ENCODE results near the gene SETBP1.

SETBP1 gene

DNA sequence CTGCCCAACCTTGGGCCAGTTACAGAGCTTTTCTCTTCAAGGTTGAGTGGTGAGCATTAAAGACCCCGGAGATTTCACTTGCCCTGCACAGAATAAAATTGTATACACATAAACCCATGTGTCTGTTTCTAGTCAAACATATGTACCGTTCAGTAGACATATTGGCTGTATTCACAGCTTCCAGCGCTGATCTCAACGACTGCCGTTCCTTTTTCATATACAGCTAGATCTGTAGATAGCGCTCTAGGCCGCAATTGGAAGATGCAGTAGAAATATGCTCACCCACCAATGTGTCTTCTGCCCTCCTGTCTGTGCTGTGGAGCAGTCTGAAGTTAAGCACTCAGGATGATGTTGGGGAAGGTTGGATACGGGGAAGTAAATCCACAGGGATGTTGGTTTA, 317.7 kb downstream of the SETBP1 start:
- DNase-seq: no peak

DNA sequence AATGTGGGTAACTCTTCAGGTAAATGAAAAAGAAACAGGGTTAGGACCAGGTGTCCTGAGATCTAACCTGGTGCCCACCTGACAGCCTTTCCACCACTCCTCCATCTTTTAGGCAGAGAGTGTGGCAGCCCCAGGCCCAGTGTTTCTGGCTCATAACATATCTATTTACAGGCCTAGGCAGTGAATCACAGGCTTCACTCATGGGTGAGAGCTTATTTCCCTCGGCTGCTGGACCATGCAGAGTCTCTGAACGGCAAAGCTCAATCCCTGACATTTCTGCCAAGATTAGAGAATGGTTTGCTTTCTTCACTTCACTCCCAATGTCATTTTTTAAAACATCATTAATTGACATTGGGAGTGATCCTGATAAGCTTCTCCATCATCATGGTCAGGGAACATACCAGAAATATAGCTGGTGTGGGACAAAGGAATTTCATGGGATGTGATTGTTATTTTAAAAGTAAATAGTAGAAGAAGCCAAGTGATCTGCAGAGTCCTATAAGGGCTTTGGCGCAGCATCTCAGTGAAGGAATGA, 323.9 kb downstream of the SETBP1 start:
- DNase-seq: no peak

DNA sequence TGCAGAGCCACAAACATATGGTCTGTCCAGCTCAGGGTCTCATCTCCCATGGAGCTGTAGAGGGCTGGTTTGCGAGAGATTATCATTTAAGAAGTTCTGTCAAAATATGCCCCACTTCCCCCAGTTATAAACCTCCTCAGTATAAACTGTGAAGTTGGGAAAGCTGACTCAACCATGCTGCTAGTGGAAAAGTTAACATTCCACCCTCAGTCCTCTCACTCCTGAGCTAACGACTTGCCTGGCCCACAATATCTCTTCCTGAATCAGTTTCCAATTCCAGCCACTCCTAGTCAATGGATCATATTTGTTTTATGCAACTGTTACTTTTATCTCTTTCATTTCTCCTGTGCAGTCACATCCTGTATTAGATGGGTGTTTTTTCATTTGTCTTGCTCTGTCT, 326.2 kb downstream of the SETBP1 start:
- DNase-seq: no peak

DNA sequence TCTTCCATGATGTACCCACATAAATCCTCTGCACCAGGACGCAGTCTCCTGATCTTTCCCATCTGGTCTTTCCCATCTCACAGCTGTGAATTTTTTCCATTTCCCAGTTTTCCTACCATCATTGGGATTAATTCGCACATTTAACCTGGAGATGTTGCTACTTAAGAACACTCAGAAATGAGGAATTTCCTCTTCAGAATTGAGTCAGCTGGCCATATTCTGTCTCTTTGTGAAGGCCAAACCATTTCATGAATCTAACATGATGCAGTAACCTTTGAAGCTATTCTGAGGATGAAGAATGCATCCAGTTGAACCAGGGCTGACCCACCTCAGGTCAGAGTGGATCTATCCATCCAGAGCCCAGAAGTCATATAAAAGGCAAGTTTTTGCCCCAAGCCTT, 326.8 kb downstream of the SETBP1 start:
- no peak for DNase-seq

DNA sequence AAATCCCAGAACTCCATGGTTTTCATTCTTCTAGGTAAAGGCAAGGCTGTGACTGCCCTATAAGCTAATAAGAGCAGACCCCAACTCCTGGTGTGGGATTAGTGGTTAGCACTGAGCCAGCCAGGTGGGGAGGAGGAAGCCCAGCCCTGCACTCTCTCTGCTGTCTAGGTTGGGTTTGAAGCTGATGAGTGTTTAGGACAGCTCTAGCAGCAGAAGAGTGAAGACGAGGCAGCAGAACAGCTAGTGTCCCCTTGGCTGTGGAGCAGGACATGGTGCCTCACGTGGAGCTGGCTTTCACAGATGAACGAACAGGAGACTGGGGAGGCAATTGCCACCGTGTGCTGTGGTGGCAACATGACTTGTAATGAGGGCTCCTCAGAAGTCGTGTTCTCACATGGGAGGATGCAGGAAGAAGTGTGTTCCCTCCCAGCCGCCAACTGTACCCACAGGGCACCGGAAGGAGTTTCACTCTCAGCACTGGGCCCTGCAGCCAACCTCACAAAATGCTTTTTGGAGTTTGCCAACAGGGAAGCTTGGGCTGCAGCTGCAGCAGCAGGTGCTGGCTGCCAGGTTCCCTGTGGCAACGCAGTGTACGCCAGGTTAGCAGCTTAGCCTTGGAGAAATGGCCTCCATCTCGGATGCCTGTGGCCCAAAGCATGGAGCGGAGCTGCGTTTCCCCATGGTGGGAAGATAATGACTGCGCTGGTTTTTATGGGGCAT, 328.2 kb downstream of the SETBP1 start:
- DNase-seq: peak; percentile 39

GRCh38 chr18:45009756-45010155, 329.1 kb downstream of the SETBP1 start:
- DNase-seq: peak; percentile 69

GRCh38 chr18:45012286-45012685, 331.6 kb downstream of the SETBP1 start:
- DNase-seq: no peak

- DNase-seq: no peak
Observed at GRCh38 chr18:45014047-45014501, 333.4 kb downstream of the SETBP1 start.

DNA sequence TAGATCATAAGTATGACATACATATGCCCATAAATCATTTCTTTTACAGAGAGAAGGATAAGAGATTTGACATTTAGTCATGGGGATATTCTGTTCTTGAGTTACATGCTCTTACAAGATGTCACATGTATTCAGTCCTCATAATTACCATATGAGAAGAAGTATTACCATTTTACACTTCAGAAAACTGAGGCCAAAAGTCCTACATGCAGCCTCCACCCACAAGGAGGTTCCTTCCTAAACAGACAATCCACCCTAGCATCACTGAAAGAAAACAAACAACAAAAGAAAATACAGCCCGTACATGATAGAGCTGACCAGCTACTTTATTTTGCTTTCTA, 335.1 kb downstream of the SETBP1 start:
- no peak for DNase-seq

- DNase-seq: no peak
Observed at GRCh38 chr18:45019469-45019868, 338.8 kb downstream of the SETBP1 start.

- DNase-seq: no peak
Observed at GRCh38 chr18:45023519-45023918, 342.8 kb downstream of the SETBP1 start.

DNA sequence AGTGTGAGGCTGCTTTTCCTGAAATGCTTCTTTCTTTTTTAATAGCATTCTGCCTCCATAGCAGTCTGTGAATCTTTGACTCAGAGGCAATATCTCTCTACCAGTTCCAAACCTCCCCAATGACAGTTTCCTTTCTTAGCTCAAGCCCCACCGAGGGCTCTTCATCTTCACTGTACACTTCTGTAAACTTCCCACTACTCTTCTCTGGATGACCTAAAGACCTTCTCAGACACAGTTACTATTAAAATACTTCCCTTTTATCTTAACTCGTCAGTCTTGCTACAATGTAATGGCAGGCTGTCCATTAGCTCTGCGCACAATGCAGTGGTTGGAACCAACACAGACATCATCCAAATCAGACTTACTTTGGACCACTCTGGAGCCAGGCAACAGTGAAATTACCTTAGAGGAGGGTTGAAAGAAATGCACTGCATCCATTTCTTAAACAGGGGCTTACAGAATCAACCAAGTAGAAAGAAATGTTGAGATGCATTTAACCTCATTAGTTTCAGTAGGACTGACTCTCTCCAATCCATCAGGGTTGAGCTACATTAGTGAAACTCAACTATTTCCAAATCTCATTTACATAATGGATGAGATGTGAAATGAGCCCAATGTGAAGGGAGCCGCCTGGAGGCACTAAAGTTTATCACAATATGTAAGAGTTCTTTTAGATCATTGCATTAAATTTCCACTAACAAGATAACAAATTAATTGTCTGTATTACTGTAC, 343.8 kb downstream of the SETBP1 start:
- DNase-seq: no peak

- no peak for DNase-seq
Observed at GRCh38 chr18:45025089-45025450, 344.4 kb downstream of the SETBP1 start.

- DNase-seq: no peak
Observed at GRCh38 chr18:45026162-45026561, 345.5 kb downstream of the SETBP1 start.

DNA sequence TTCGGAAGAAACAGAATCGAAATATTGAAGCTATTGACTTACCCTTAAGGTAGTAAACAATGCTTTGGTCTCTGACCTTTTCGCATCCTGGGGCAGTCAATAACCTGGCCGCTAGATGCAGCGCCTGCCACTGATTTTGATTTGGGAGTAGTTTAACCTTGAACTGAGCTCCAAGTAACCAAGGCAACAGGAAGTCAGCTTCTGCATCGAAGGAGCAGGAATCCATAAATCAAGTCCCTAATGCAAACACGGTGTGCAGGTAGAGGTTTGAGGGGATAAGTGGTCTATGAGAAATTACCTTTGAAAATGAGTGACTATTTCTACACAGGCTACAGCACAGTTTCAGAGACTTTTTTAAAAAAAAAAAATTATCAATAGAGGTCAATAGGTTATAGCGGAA, 353.5 kb downstream of the SETBP1 start:
- DNase-seq: no peak

DNA sequence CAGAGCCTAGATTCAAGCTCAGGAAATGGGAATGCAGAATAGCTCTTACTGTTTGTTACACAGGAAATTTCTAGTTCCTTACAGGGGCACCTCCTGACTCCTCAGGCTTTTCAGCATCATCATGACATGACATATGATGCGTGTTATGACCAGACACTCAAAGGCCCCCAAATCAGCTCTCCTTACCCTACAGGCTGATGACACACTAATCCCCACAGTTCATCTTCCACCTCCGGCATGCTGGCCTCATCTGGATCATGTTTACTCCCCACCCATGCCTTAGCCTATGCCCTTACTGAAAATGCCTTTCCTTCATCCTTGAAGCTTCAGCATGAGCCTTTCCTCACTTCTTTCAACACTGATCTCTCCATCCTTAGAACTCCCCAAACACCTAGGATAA, 356.9 kb downstream of the SETBP1 start:
- DNase-seq: no peak

DNA sequence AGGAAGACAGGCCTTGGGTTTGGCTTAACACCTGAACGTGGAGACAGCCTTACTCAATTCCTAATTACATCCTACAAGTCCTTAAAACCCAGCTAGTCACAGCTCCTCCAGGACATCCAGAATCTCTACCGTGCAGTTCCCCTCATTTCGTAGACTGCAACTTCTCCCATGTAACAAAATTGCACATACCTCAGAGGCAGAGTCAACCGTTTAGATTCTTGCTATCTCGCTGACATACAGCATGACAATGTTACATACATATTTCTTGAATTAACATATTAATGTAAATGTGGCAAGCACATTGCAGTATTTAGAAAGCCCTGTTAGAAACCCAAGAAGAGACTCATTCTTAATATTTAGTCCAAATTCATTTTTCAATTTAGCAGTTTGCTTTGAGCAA, 358.7 kb downstream of the SETBP1 start:
- no peak for DNase-seq

GRCh38 chr18:45040879-45041278, 360.2 kb downstream of the SETBP1 start:
- no peak for DNase-seq

- no peak for DNase-seq
Observed at GRCh38 chr18:45044787-45045186, 364.1 kb downstream of the SETBP1 start.

DNA sequence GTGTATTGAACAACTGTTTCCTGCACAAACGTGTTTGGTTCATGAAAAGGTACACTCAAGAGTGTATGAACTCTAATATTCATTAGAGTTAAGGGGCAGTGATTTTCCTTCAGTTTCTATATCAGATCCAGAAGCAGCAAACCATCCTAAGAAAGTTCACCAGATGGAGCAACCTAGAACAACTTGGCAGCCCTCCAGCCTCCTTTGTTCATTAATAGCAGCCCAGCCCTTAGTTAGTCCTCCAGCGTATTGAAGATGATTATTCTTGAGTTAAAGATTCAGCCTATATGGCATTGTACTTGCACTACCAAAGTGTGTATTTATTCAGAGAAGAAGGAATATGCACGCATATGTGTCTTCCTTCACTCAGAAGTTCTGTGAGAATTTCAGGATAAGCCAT, 365.5 kb downstream of the SETBP1 start:
- DNase-seq: no peak

GRCh38 chr18:45046961-45047360, 366.3 kb downstream of the SETBP1 start:
- no peak for DNase-seq

DNA sequence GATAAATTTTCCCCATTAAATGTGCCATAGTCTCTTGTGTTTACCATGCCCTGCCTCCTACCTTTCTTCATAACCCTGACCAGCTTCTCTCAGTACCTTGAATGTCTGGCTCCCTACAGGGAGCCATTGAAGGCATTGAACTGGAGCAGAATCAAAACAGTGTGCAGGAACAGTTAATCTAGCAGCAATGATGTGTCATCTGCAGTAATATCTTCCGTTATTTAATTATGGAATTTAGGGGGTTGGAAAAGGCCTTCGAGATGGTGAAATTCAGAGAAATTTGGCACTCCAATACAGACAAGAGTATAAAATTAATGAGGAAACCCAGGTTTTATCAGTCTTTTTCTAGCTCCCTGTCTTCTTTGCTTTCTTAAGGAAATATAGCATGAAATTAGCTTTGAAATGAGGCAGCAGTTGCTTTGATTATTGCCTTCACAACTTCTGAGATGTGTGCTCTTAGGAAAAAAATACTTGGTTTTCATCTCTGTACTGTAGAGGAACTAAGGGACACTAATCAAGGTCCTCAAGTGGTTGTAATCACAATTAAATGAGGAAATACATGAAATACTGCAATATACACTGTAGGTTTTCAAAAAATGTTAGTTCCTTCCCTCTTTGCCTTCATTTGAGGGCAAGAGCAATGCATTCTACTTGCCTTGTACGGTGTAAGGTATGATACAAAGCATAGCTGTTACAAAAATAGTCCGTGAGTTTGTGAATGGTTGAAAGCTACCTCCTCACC, 369.1 kb downstream of the SETBP1 start:
- DNase-seq: no peak

GRCh38 chr18:45050712-45051601, 370.3 kb downstream of the SETBP1 start:
- no peak for DNase-seq
